HCT116 (cell line): ENCODE results near the gene DMD. TPM values are rescaled to one million over a fixed set of nuclear protein-coding genes. Genes with fewer than 3 reads are reported as not detected.

Experiments
- ATAC-seq: fragments of 200-7000 bp; cut with Tn5 transposase; 2 replicates; pipeline ENCODE4 v1.9.1; 2020; ENCODE audit warnings: mild to moderate bottlenecking, moderate library complexity
- BruUV-seq: library from RNA; stranded (reverse); fragments of 400-500 nt; replicated peaks from 2 replicates; lab custom pipeline; 2021; lab: Mats Ljungman, UMichigan
- CTCF ChIA-PET: fragments of 300-600 bp; sonication (Branson Sonifier 250); formaldehyde crosslinking; loops from one replicate; lab custom pipeline; 2021; ENCODE audit warnings: antibody characterized with exemption; lab: Charles Lee
- POLR2A ChIA-PET: fragments of 300-600, 350-600 bp; sonication (Branson Sonifier 250); formaldehyde crosslinking; loops from one replicate; lab custom pipeline; 2021; ENCODE audit warnings: antibody characterized with exemption; lab: Charles Lee
- RAD21 ChIA-PET, 2 experiments: fragments of 300-600 bp; sonication (Branson Sonifier 250); formaldehyde crosslinking; loops; one replicate each; lab custom pipeline; 2023; ENCODE audit warnings: low total read pairs in 2 of 2; ENCODE audit not compliant: uncharacterized antibody in 2 of 2, unreplicated experiment in 2 of 2, low non-redundant PET in 1 of 2; lab: Charles Lee
- DNase-seq: peaks from one replicate; pipeline ENCODE4 v3.0.0-alpha.2; 2010; ENCODE audit warnings: low read depth, low spot score
- H2AFZ ChIP-seq: fragments of 200-600 bp; shearing (Covaris generic), sonication (generic); 2 replicates; pipeline ENCODE4 v1.6.1; 2017; ENCODE audit warnings: low read depth, mixed run types, mixed read lengths, antibody characterized with exemption, low read length; ENCODE audit not compliant: poor library complexity, severe bottlenecking
- H3K27ac ChIP-seq: 2 replicates; pipeline ENCODE4 v1.5.1; 2012; ENCODE audit warnings: low read depth, low read length
- H3K27me3 ChIP-seq: fragments of 200-600 bp; sonication (generic); 2 replicates; pipeline ENCODE4 v1.6.1; 2016; ENCODE audit warnings: mixed run types, low read length, mixed read lengths; ENCODE audit not compliant: insufficient read depth
- H3K36me3 ChIP-seq, 2 experiments: fragments of 200-500 bp in 1 of 2; fragments of 200-600 bp in 1 of 2; sonication (Bioruptor generic) in 1 of 2; sonication (generic) in 1 of 2; 2 replicates each; pipeline versions ENCODE4 v1.5.1 to v1.6.1; 2014 to 2016; ENCODE audit warnings: low read length in 2 of 2, inconsistent platforms in 1 of 2, mixed read lengths in 1 of 2, mixed run types in 1 of 2; ENCODE audit not compliant: insufficient read depth in 2 of 2, control insufficient read depth in 1 of 2
- H3K4me1 ChIP-seq, 2 experiments: fragments of 200-600 bp in 1 of 2; sonication (generic) in 1 of 2; 2 replicates each; pipeline versions ENCODE4 v1.5.1 to v1.6.1; 2012 to 2017; ENCODE audit warnings: low read length in 2 of 2, inconsistent platforms in 1 of 2, mild to moderate bottlenecking in 1 of 2, mixed read lengths in 1 of 2, mixed run types in 1 of 2, moderate library complexity in 1 of 2; ENCODE audit not compliant: insufficient read depth in 2 of 2, control insufficient read depth in 1 of 2
- H3K4me2 ChIP-seq: fragments of 200-600 bp; sonication (generic); 2 replicates; pipeline ENCODE4 v1.6.1; 2017; ENCODE audit warnings: mixed run types, low read length, mixed read lengths
- H3K4me3 ChIP-seq, 2 experiments: fragments of 200-600 bp in 1 of 2; sonication (generic) in 1 of 2; replicated peaks in 1 of 2; 2 replicates each; pipeline ENCODE4 v1.5.1; 2011 to 2016; ENCODE audit warnings: low read length in 2 of 2, control low read depth in 1 of 2, low read depth in 1 of 2, mild to moderate bottlenecking in 1 of 2, mixed read lengths in 1 of 2, mixed run types in 1 of 2
- H3K79me2 ChIP-seq: fragments of 200-600 bp; sonication (generic); 2 replicates; pipeline ENCODE4 v1.6.1; 2017; ENCODE audit warnings: mild to moderate bottlenecking, mixed run types, low read length, moderate library complexity, mixed read lengths; ENCODE audit not compliant: insufficient read depth
- H3K9ac ChIP-seq: fragments of 200-600 bp; sonication (generic); 2 replicates; pipeline ENCODE4 v1.6.1; 2016; ENCODE audit warnings: low read length, mixed read lengths
- H3K9me2 ChIP-seq: fragments of 200-600 bp; sonication (generic), shearing (Covaris generic); 2 replicates; pipeline ENCODE4 v1.6.1; 2017; ENCODE audit warnings: mixed run types, mild to moderate bottlenecking, moderate library complexity; ENCODE audit not compliant: insufficient read depth
- H3K9me3 ChIP-seq, 2 experiments: fragments of 200-500 bp in 1 of 2; fragments of 200-600 bp in 1 of 2; sonication (Bioruptor generic) in 1 of 2; sonication (generic) in 1 of 2; 2 replicates each; pipeline ENCODE4 v1.6.1; 2014 to 2017; ENCODE audit warnings: low read length in 2 of 2, mixed read lengths in 2 of 2, inconsistent platforms in 1 of 2, low read depth in 1 of 2, mild to moderate bottlenecking in 1 of 2, mixed run types in 1 of 2, moderate library complexity in 1 of 2; ENCODE audit not compliant: control insufficient read depth in 1 of 2, insufficient read depth in 1 of 2
- H4K20me1 ChIP-seq: fragments of 200-600 bp; sonication (generic), shearing (Covaris generic); 2 replicates; pipeline ENCODE4 v1.6.1; 2017; ENCODE audit warnings: mixed run types, mild to moderate bottlenecking, moderate library complexity; ENCODE audit not compliant: insufficient read depth
- CBX3 ChIP-seq: IDR thresholded peaks from 2 replicates; pipeline ENCODE4 v1.6.1; 2012; ENCODE audit warnings: low read depth
- CEBPB ChIP-seq: IDR thresholded peaks from 2 replicates; pipeline ENCODE4 v1.6.1; 2012; ENCODE audit warnings: low read depth
- EGR1 ChIP-seq: IDR thresholded peaks from 2 replicates; pipeline ENCODE4 v1.6.1; 2012; ENCODE audit warnings: low read depth
- ELF1 ChIP-seq: IDR thresholded peaks from 2 replicates; pipeline ENCODE4 v1.6.1; 2012; ENCODE audit warnings: low read depth, borderline replicate concordance
- EZH2 ChIP-seq: fragments of 200-600 bp; sonication (generic); IDR thresholded peaks from 2 replicates; pipeline ENCODE4 v1.6.1; 2017; ENCODE audit warnings: antibody characterized with exemption, mixed run types
- EZH2phosphoT487 ChIP-seq: fragments of 200-600 bp; IDR thresholded peaks from 2 replicates; pipeline ENCODE4 v1.6.1; 2018; ENCODE audit warnings: antibody characterized with exemption, borderline replicate concordance
- POLR2A ChIP-seq: IDR thresholded peaks from 2 replicates; pipeline ENCODE4 v1.7.0; 2011; ENCODE audit warnings: borderline replicate concordance; ENCODE audit not compliant: insufficient read depth, insufficient read length; ENCODE audit errors: extremely low read depth
- POLR2AphosphoS5 ChIP-seq: IDR thresholded peaks from 2 replicates; pipeline ENCODE4 v1.6.1; 2011; ENCODE audit warnings: mild to moderate bottlenecking, low read depth, low read length, moderate library complexity
- RAD21 ChIP-seq: IDR thresholded peaks from 2 replicates; pipeline ENCODE4 v1.6.1; 2012; ENCODE audit warnings: low read depth, mild to moderate bottlenecking
- SIN3A ChIP-seq: IDR thresholded peaks from 2 replicates; pipeline ENCODE4 v1.6.1; 2012; ENCODE audit warnings: low read depth
- SP1 ChIP-seq: IDR thresholded peaks from 2 replicates; pipeline ENCODE4 v1.6.1; 2012; ENCODE audit warnings: low read depth
- SRF ChIP-seq: IDR thresholded peaks from 2 replicates; pipeline ENCODE4 v1.6.1; 2012; ENCODE audit warnings: low read depth
- TCF7L2 ChIP-seq: IDR thresholded peaks from 2 replicates; pipeline ENCODE4 v1.7.0; 2011; ENCODE audit warnings: borderline replicate concordance, inconsistent platforms; ENCODE audit not compliant: insufficient read depth, insufficient read length; ENCODE audit errors: extremely low read depth
- ZNF274 ChIP-seq: fragments of 200-500 bp; sonication (Bioruptor generic); IDR thresholded peaks from 2 replicates; pipeline ENCODE4 v1.6.1; 2014; ENCODE audit warnings: mild to moderate bottlenecking, low read depth, low read length, inconsistent platforms
- intact Hi-C: fragments of 100-400 bp; cut with micrococcal nuclease; formaldehyde crosslinking; loops from 2 replicates; pipeline ENCODE4 v1.10.0; 2022
- total RNA-seq: library from RNA; stranded (reverse); gene quantifications from one replicate; pipeline ENCODE4 v1.2.1, GENCODE V29; 2021; ENCODE audit not compliant: unreplicated experiment
- TF ChIP-seq, protein P1 (sequence below): IDR thresholded peaks from 2 replicates; pipeline ENCODE4 v1.6.1; 2011; ENCODE audit warnings: mild to moderate bottlenecking, low read length, moderate library complexity; ENCODE audit not compliant: insufficient replicate concordance; ENCODE audit errors: extremely low read depth
- TF ChIP-seq, protein P2 (sequence below): IDR thresholded peaks from 2 replicates; pipeline ENCODE4 v1.6.1; 2012
- TF ChIP-seq, protein P3 (sequence below), 3 experiments: fragments of 200-600 bp in 1 of 3; sonication (generic) in 1 of 3; IDR thresholded peaks in 2 of 3; conservative IDR thresholded peaks in 1 of 3; 2 replicates each; pipeline ENCODE4 v1.5.1; 2012 to 2017; ENCODE audit warnings: low read depth in 2 of 3, low read length in 2 of 3, antibody characterized with exemption in 1 of 3, borderline replicate concordance in 1 of 3, control low read depth in 1 of 3, mild to moderate bottlenecking in 1 of 3, mixed read lengths in 1 of 3, mixed run types in 1 of 3, moderate library complexity in 1 of 3; ENCODE audit not compliant: insufficient read depth in 1 of 3
- TF ChIP-seq, protein P4 (sequence below): IDR thresholded peaks from 2 replicates; pipeline ENCODE4 v1.6.1; 2012
- TF ChIP-seq, protein P5 (sequence below): IDR thresholded peaks from 2 replicates; pipeline ENCODE4 v1.6.1; 2012; ENCODE audit warnings: low read depth

DMD gene
- total RNA-seq, 1 experiment from 2014 or later = 0.05 TPM

DNA sequence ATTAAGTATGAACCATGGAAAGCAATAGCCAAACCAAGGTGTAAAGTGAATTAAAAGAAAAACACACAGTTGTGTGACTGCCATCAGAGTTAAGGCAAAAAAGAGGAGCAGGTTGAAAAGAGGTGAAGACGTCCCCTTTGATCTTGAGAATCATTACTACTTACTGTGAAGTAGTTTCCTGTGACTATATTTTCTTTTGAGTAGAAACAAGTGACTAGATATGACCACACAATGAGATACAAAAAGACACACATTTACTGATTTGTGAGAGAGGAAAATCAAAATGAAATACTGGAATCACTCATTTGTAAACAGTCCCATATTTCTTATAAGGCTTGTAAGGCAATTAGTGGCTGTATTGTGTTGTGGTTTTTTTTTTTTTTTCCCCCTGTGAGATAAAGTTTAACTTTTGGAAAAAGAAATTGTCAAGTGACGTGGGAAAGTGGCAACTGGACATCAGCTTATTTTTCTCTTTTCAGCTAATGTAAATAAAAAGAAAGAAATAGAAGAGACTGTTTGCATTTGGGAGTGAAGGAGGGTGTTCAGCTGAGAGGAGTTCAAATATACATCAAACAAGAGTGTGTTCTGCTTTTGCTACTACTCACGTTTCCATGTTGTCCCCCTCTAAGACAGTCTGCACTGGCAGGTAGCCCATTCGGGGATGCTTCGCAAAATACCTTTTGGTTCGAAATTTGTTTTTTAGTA, 2033.1 kb downstream of the DMD start:
- Histone ChIP-seq H2AFZ (no peak overlapping the region), H3K4me2 (no peak overlapping the region), H3K36me3 (no peaks in the 10 kb centered on the region), H3K9me2 (no peaks in the 10 kb centered on the region), H3K27me3 (no peaks in the 10 kb centered on the region), H3K9me3 (no peaks in the 10 kb centered on the region), H3K4me1 (no peaks in the 10 kb centered on the region), H3K79me2 (no peaks in the 10 kb centered on the region), H3K9ac (no peak overlapping the region), H3K4me3 (no peak overlapping the region), H4K20me1 (no peaks in the 10 kb centered on the region), H3K27ac (no peak overlapping the region)
- CTCF ChIA-PET = no interaction called here
- TF ChIP-seq CBX3 = no peak
- TF ChIP-seq, protein P1, sequence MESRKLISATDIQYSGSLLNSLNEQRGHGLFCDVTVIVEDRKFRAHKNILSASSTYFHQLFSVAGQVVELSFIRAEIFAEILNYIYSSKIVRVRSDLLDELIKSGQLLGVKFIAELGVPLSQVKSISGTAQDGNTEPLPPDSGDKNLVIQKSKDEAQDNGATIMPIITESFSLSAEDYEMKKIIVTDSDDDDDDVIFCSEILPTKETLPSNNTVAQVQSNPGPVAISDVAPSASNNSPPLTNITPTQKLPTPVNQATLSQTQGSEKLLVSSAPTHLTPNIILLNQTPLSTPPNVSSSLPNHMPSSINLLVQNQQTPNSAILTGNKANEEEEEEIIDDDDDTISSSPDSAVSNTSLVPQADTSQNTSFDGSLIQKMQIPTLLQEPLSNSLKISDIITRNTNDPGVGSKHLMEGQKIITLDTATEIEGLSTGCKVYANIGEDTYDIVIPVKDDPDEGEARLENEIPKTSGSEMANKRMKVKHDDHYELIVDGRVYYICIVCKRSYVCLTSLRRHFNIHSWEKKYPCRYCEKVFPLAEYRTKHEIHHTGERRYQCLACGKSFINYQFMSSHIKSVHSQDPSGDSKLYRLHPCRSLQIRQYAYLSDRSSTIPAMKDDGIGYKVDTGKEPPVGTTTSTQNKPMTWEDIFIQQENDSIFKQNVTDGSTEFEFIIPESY = no peak
- TF ChIP-seq ELF1 = no peak
- TF ChIP-seq SIN3A = no peak
- TF ChIP-seq POLR2A = no peak
- TF ChIP-seq, protein P2, sequence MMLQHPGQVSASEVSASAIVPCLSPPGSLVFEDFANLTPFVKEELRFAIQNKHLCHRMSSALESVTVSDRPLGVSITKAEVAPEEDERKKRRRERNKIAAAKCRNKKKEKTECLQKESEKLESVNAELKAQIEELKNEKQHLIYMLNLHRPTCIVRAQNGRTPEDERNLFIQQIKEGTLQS = no peak
- no peak for TF ChIP-seq RAD21
- no peak for TF ChIP-seq SRF
- TF ChIP-seq CEBPB = no peak
- TF ChIP-seq EZH2 = no peak
- TF ChIP-seq, protein P3, sequence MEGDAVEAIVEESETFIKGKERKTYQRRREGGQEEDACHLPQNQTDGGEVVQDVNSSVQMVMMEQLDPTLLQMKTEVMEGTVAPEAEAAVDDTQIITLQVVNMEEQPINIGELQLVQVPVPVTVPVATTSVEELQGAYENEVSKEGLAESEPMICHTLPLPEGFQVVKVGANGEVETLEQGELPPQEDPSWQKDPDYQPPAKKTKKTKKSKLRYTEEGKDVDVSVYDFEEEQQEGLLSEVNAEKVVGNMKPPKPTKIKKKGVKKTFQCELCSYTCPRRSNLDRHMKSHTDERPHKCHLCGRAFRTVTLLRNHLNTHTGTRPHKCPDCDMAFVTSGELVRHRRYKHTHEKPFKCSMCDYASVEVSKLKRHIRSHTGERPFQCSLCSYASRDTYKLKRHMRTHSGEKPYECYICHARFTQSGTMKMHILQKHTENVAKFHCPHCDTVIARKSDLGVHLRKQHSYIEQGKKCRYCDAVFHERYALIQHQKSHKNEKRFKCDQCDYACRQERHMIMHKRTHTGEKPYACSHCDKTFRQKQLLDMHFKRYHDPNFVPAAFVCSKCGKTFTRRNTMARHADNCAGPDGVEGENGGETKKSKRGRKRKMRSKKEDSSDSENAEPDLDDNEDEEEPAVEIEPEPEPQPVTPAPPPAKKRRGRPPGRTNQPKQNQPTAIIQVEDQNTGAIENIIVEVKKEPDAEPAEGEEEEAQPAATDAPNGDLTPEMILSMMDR (IDR thresholded peaks at IDR 0.05 in 2 of 3, conservative IDR thresholded peaks at IDR 0.05 in 1 of 3; ENCODE audit: borderline replicate concordance in 1 of 3, insufficient read depth in 1 of 3, low read depth in 2 of 3, low read length in 2 of 3) = no peak
- TF ChIP-seq TCF7L2 = no peak
- TF ChIP-seq EZH2phosphoT487 = no peak
- no peak for TF ChIP-seq ZNF274
- no peak for TF ChIP-seq EGR1
- TF ChIP-seq, protein P4, sequence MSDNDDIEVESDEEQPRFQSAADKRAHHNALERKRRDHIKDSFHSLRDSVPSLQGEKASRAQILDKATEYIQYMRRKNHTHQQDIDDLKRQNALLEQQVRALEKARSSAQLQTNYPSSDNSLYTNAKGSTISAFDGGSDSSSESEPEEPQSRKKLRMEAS = no peak
- TF ChIP-seq SP1 = no peak
- TF ChIP-seq, protein P5, sequence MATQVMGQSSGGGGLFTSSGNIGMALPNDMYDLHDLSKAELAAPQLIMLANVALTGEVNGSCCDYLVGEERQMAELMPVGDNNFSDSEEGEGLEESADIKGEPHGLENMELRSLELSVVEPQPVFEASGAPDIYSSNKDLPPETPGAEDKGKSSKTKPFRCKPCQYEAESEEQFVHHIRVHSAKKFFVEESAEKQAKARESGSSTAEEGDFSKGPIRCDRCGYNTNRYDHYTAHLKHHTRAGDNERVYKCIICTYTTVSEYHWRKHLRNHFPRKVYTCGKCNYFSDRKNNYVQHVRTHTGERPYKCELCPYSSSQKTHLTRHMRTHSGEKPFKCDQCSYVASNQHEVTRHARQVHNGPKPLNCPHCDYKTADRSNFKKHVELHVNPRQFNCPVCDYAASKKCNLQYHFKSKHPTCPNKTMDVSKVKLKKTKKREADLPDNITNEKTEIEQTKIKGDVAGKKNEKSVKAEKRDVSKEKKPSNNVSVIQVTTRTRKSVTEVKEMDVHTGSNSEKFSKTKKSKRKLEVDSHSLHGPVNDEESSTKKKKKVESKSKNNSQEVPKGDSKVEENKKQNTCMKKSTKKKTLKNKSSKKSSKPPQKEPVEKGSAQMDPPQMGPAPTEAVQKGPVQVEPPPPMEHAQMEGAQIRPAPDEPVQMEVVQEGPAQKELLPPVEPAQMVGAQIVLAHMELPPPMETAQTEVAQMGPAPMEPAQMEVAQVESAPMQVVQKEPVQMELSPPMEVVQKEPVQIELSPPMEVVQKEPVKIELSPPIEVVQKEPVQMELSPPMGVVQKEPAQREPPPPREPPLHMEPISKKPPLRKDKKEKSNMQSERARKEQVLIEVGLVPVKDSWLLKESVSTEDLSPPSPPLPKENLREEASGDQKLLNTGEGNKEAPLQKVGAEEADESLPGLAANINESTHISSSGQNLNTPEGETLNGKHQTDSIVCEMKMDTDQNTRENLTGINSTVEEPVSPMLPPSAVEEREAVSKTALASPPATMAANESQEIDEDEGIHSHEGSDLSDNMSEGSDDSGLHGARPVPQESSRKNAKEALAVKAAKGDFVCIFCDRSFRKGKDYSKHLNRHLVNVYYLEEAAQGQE = no peak
- TF ChIP-seq POLR2AphosphoS5 = no peak
- DNase-seq = no peak
- RAD21 ChIA-PET = no interaction called here
- intact Hi-C loops = no loop called here
- ATAC-seq = no peak
- POLR2A ChIA-PET = no interaction called here
- no TSS peak for BruUV-seq
